ENCODE measurements around the gene SAA1.

SAA1 gene

GRCh38 chr11:18310800-18311340 lies 44.8 kb downstream of the SAA1 start:
- Histone ChIP-seq H2AFZ (ENCODE audit: low read depth, low read length) (no peak overlapping the region), H3K27me3 (ENCODE audit: insufficient read depth, low read length, poor library complexity) (no peaks in the 10 kb centered on the region), H3K4me3 (ENCODE audit: low read depth in 1 of 2, low read length in 2 of 2) (no peak overlapping the region), H3K4me1 (ENCODE audit: insufficient read depth, low read length) (no peaks in the 10 kb centered on the region), H3K79me2 (ENCODE audit: insufficient read depth, low read length) (peaks cover 13% of the 10 kb centered on the region; the same call in 1 of the 2 replicates), H3K9ac (ENCODE audit: low read depth, low read length) (no peak overlapping the region), H3K36me3 (ENCODE audit: insufficient read depth, low read length) (peaks cover 52% of the 10 kb centered on the region; the same call in 1 of the 2 replicates), H3K27ac (ENCODE audit: low read length) (no peak overlapping the region), H3K4me2 (ENCODE audit: insufficient read depth, low read length) (no peak overlapping the region), H4K20me1 (ENCODE audit: insufficient read depth, low read length) (peaks cover 4% of the 10 kb centered on the region; the same call in 1 of the 2 replicates), H3K9me3 (ENCODE audit: insufficient read depth, low read length, severe bottlenecking) (no peaks in the 10 kb centered on the region)
- ATAC-seq (ENCODE audit: insufficient read depth, low read depth) (no peak), DNase-seq (no peak)
- TF ChIP-seq EZH2 (IDR thresholded peaks at IDR 0.05; ENCODE audit: borderline replicate concordance, low read depth, low read length, severe bottlenecking) (no peak), CTCF (IDR thresholded peaks at IDR 0.05; ENCODE audit: borderline replicate concordance, extremely low read depth, low read length, poor library complexity, severe bottlenecking) (no peak)

- Histone ChIP-seq H3K79me2 (ENCODE audit: insufficient read depth, low read length) (peaks cover 21% of the 10 kb centered on the region), H3K27me3 (ENCODE audit: insufficient read depth, low read length, poor library complexity) (no peaks in the 10 kb centered on the region), H3K36me3 (ENCODE audit: insufficient read depth, low read length) (peaks cover 41% of the 10 kb centered on the region; the same call in 1 of the 2 replicates), H3K9ac (ENCODE audit: low read depth, low read length) (no peak overlapping the region), H3K4me1 (ENCODE audit: insufficient read depth, low read length) (no peaks in the 10 kb centered on the region), H2AFZ (ENCODE audit: low read depth, low read length) (no peak overlapping the region), H3K27ac (ENCODE audit: low read length) (no peak overlapping the region), H3K9me3 (ENCODE audit: insufficient read depth, low read length, severe bottlenecking) (no peaks in the 10 kb centered on the region), H3K4me2 (ENCODE audit: insufficient read depth, low read length) (no peak overlapping the region), H3K4me3 (ENCODE audit: low read depth in 1 of 2, low read length in 2 of 2) (no peak overlapping the region), H4K20me1 (ENCODE audit: insufficient read depth, low read length) (peaks cover 4% of the 10 kb centered on the region; the same call in 1 of the 2 replicates)
- ATAC-seq (ENCODE audit: insufficient read depth, low read depth) (no peak), DNase-seq (no peak)
- TF ChIP-seq CTCF (IDR thresholded peaks at IDR 0.05; ENCODE audit: borderline replicate concordance, extremely low read depth, low read length, poor library complexity, severe bottlenecking) (no peak), EZH2 (IDR thresholded peaks at IDR 0.05; ENCODE audit: borderline replicate concordance, low read depth, low read length, severe bottlenecking) (no peak)
These were observed 45.9 kb downstream of the SAA1 start for GRCh38 chr11:18312012-18312411.

DNA sequence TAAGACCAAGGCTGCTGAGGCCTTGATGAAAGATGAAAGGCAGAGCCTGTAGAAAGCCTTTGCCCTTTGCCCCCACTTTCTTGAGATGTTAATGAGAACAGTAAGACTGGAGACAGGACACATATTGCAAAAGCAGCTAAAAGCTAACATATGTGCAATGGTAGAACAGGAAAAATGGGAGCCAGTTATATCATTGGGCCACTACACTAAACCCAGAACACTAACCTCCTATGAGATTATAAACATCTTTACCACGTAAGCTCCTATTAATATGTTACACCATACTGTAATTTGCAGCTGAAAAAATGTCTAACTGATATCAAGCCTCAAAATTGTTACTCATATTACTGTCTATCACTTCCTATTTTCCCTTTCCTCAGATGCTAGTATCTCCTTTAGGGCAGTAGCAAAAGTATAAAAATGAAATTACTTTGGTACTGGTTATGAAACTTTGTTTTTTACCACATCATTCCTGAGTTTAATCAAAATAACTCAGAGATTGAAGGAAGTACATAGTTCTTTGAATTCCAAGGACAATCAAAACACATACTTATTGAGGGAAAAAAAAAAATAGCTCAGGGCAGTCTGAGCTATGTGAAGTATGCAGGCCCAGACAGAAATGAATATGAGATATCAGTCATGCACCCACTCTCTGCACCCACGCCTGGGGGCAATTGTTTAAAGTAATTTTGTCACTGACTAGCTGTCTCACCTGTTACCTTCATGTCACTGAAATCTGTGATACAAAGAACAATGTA lies 46.8 kb downstream of the SAA1 start:
- H3K27me3 ChIP-seq (ENCODE audit: insufficient read depth, low read length, poor library complexity), result no peaks in the 10 kb centered on the region
- H3K4me3 ChIP-seq (ENCODE audit: low read depth in 1 of 2, low read length in 2 of 2), result no peak overlapping the region
- ATAC-seq (ENCODE audit: insufficient read depth, low read depth) (no peak), DNase-seq (no peak)
- no peak overlapping the region for H2AFZ ChIP-seq (ENCODE audit: low read depth, low read length)
- no peaks in the 10 kb centered on the region for H3K4me1 ChIP-seq (ENCODE audit: insufficient read depth, low read length)
- peaks cover 34% of the 10 kb centered on the region; the same call in 1 of the 2 replicates for H3K36me3 ChIP-seq (ENCODE audit: insufficient read depth, low read length)
- TF ChIP-seq CTCF (IDR thresholded peaks at IDR 0.05; ENCODE audit: borderline replicate concordance, extremely low read depth, low read length, poor library complexity, severe bottlenecking) (no peak), EZH2 (IDR thresholded peaks at IDR 0.05; ENCODE audit: borderline replicate concordance, low read depth, low read length, severe bottlenecking) (no peak)
- H4K20me1 ChIP-seq (ENCODE audit: insufficient read depth, low read length), result peaks cover 4% of the 10 kb centered on the region; the same call in 1 of the 2 replicates
- no peak overlapping the region for H3K27ac ChIP-seq (ENCODE audit: low read length)
- no peak overlapping the region for H3K9ac ChIP-seq (ENCODE audit: low read depth, low read length)
- peaks cover 29% of the 10 kb centered on the region for H3K79me2 ChIP-seq (ENCODE audit: insufficient read depth, low read length)
- H3K4me2 ChIP-seq (ENCODE audit: insufficient read depth, low read length), result no peak overlapping the region
- H3K9me3 ChIP-seq (ENCODE audit: insufficient read depth, low read length, severe bottlenecking), result no peaks in the 10 kb centered on the region

Measured in DND-41 (cell line).